Epithelial cell of proximal tubule (primary cell): Measurements from ENCODE around the gene TARS3. TPM values are rescaled to one million over a fixed set of nuclear protein-coding genes. Genes with fewer than 3 reads are reported as not detected.

Experiments used
- DNase-seq: peaks from one replicate; pipeline ENCODE4 v3.0.0-alpha.2; 2011; ENCODE audit warnings: low read depth
- H3K4me3 ChIP-seq: 2 replicates; pipeline ENCODE4 v1.5.1; 2011; ENCODE audit warnings: low read depth, mild to moderate bottlenecking, low read length
- total RNA-seq: library from RNA; depleted of rRNA; stranded (reverse); fragments of >200 nt; gene quantifications from 2 replicates; pipeline ENCODE4 v1.2.3, GENCODE V29; 2015
- TF ChIP-seq, protein P1 (sequence below): conservative IDR thresholded peaks from 2 replicates; pipeline ENCODE4 v1.5.1; 2012; ENCODE audit warnings: low read depth, mild to moderate bottlenecking, low read length

TARS3 gene
- total RNA-seq, 1 donor from 2014 or later, result 9.9 TPM

DNA sequence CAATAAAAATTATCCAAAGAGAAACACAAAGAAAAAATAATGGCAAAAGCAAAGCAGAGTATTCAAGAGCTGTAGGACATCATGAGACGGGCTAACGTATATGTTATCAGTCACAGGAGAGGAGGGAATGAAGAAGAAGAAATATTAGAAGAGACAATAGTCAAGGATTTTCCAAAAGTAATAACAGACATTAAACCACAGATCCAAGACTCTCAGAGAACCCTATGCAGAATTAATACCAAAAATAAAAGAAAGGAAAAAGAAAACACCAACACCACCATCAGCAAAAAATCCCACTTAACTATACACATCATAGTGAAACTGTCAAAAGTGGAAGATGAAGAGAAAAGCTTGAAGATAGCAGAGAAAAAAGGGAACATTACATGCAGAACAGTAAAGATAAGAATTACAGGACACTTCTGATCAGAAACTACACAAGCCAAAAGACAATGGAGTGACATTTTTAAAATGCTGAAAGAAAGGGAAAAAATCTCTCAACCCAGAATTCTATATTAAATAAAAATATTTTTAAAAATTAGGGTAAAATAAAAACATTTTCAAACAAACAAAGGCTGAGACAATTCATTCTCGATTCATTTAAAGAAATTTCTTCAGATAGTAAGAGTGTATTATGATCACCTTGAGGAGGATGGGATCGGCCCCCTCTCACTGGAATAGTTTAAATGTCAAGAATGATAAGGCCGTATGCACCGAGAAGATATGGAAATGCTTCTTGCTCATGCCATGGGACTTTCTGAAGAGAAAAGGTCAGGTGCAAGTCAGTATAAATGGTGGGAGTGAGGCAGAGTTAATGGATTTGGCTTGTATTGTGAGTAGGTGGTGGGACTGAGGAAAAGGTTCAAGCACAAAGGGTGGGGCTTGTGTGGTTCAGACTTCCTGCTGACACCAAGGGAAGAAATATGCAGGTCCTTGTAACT lies 100.6 kb downstream of the TARS3 start:
- H3K4me3 ChIP-seq, result no peak overlapping the region
- TF ChIP-seq, protein P1, sequence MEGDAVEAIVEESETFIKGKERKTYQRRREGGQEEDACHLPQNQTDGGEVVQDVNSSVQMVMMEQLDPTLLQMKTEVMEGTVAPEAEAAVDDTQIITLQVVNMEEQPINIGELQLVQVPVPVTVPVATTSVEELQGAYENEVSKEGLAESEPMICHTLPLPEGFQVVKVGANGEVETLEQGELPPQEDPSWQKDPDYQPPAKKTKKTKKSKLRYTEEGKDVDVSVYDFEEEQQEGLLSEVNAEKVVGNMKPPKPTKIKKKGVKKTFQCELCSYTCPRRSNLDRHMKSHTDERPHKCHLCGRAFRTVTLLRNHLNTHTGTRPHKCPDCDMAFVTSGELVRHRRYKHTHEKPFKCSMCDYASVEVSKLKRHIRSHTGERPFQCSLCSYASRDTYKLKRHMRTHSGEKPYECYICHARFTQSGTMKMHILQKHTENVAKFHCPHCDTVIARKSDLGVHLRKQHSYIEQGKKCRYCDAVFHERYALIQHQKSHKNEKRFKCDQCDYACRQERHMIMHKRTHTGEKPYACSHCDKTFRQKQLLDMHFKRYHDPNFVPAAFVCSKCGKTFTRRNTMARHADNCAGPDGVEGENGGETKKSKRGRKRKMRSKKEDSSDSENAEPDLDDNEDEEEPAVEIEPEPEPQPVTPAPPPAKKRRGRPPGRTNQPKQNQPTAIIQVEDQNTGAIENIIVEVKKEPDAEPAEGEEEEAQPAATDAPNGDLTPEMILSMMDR, result no peak
- DNase-seq, result no peak

DNA sequence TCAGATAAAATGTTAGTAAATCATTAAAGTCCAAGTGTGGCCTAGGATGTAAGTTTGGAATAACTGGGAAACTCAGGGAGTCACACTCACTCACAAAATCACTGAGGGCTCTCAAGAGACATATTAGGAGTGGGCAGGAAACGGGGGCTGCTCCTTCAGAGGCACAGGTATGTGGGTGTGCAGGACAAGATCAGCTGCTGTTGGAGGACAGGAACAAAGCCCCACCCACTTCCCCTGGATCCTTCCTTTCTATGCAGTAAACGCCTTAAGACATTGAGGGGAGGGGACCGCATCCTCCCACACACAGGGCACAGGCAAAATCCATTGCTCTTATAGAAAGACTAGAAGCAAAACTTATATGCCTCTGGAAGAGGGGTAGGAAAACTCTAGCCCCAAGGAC lies 102.3 kb downstream of the TARS3 start:
- no peak for DNase-seq
- TF ChIP-seq, protein P1, result no peak
- H3K4me3 ChIP-seq, result no peak overlapping the region

DNA sequence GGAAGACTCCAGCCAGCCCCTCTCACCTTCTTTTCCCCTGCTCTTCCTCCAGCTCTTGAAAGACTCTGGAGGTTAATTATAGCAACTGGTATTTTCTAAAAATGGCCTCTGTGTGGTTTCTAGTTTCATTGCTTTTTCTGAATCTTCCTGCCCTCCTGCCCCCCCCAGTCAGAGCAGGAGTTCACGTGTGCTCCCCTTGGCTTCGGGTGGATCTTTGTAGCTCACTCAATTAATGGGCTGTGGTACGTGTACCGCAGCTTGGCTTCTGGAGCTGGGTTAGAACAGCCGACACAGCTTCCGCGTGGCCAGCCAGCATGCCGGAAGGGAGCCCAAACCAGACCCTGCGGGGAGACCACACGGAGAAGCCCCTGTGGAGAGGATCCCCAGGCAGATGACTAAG lies 103.6 kb downstream of the TARS3 start:
- no peak overlapping the region for H3K4me3 ChIP-seq
- DNase-seq, result no peak
- TF ChIP-seq, protein P1, result no peak

DNA sequence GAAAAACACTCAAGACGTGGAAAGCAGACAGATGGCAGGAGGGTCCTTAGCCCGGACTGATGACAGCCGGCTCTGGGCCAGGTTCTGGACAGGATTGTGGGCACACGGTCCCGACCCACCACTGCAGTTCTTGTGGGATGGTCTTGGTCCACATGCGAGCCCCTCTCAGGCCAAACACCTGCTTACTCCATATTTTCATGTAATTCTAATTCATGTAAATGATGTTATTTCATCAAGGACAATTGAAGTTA lies 104.7 kb downstream of the TARS3 start:
- H3K4me3 ChIP-seq, result no peak overlapping the region
- TF ChIP-seq, protein P1, result no peak
- DNase-seq, result no peak

DNA sequence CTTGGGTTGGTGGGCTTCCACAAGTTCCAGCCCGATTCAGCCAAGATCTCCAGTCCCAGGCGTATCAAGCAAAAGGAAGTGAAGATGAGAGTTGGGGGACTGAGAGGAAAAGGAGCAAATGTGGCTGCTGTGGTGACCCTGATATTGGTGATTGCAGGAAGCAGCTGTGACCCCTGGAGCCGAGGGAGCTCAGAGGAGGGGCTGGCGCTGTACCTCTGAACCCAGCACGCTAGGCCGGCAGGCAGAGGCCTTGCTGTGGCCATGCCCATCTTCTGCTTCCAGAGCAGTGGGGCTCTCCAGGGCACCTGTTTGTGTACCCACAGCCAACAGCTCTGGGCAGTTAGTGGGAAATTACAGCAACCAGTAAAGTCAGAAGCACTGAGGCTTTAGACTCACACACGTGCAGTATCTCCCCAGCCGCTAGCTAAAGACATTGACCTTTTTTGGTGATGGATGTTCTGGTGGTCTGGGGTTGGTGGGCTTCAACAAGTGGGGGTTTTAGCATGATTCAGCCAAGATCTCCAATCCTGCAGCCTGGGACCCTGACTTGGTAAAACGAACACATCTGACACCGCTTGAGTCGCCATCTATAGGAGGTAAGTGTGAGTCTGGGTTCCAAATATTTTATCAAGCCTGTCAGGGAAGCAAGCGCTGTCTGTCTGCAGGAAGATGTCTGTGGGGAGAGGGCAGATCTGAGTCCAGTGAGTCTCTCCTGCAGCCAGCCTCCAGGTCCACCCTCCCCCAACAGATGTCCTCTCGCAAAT lies 105.2 kb downstream of the TARS3 start:
- no peak for DNase-seq
- H3K4me3 ChIP-seq, result no peak overlapping the region
- TF ChIP-seq, protein P1, result no peak

DNA sequence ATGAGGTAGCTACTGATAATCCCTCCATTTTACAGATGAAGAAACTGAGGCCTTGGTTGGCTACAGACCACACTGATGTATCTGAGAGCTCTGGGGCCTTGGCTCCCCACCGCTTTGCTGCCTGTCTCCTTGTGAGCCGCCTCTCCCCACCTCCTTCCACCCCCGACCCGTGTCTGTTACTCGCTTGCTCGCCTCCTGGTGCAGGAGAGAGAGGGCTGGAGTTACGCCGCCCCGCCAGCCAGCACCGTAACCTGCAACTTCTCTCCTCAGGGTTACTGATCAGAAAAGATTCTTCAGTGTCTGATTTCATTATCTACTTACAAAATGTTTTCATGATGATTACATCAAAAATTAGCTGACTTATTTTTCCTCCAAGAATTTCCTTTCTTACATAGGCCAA lies 106.2 kb downstream of the TARS3 start:
- no peak overlapping the region for H3K4me3 ChIP-seq
- no peak for DNase-seq
- TF ChIP-seq, protein P1, result no peak
